GM21381 (cell line): Measurements from ENCODE around the gene HIP1.
A peak's percentile ranks its signal among the peaks of the same experiment; 100 is the strongest.
"Not testable (repeated sequence)": the region's sequence is repeated elsewhere in the genome, so short reads cannot be mapped to it uniquely, and the experiment has no call there.

ENCODE experiments used
- ATAC-seq: cut with Tn5 transposase; IDR thresholded peaks from one replicate; pipeline ENCODE4 v1.9.1; 2021; ENCODE audit warnings: mild to moderate bottlenecking, moderate library complexity; ENCODE audit not compliant: unreplicated experiment

HIP1 gene

DNA sequence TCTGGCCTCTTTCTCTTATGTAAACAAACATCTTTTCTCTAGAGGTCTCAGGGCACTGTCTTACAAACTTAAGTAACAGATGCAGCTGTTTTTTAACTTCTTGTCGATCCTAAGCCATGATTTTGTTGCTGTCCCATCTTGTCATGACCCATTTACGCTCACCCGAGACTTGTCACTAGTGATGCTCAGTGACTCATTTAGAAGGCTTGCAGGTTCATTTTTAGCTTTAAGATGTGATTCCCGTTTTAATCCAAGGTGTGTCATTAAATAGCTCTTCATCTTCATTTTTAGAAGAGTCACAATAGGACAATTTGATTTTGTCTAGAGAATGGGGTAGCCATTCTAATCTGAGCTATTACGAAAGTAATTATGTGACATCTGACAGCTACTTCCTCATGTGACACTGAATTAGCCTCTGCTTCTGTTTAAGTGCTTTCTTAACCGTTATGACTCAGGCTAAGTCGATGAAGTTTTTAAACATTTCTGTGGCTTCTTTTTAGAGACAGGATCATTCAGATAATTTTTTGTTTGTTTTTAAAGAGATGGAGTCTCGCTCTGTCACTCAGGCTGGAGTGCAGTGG lies 203.9 kb downstream of the HIP1 start:
- ATAC-seq: no peak

DNA sequence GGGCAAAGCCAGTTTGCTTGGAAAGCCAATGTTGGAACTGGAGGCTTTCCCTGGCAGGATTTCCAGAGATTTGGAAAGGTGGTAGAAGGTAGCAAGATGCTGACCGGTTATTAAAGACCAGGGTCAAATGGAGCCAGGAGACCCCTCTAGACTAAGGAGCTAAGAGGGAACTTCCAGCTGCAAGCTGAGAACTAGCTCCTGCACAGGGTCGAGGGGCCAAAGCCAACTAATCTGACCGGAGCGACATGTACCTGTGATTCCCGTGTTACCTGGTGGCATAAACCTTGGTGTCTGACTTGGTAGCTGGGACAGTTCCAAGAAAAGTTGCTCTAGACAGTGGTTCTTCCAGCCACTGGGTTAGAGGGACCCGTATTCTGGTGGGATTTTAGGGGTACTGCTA lies 204.8 kb downstream of the HIP1 start:
- ATAC-seq: no peak

DNA sequence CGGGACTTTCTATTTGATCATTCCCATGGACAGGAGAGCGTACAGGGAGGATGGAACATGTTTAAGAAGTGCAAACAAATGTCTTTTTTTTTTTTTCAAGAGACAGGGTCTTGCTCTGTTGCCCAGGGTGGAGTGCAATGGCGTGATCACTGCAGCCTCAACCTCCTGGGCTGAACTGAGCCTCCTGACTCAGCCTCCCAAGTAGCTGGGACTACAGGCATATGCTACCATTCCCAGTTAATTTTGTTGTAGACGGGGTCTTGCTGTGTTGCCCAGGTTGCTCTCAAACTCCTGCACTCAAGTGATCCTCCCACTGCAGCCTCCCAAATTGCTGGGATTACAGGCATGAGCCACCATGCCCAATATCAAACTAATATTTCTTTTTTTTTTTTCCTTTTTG lies 206.1 kb downstream of the HIP1 start:
- no peak for ATAC-seq

DNA sequence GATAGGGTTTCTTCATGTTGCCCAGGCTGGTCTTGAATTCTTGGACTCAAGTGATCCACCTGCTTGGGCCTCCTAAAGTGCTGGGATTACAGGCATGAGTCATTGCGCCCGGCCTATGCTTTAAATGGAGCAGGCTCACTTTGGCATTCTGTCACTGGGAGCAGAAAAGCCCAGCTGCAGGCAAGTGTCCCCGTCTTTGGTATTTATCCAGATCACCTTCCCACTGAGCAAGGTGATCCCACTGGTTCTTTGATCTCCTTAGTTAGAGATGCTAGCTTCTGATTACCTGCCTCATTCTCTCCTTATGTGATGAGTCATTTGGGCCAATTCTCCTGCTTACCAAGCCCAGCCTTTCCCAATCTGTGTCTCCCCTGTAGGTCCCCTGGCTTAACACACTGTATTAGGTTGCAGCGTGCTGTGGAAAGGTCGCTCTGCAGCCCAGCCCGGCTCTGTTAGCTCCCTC lies 207.4 kb downstream of the HIP1 start:
- ATAC-seq: no peak

DNA sequence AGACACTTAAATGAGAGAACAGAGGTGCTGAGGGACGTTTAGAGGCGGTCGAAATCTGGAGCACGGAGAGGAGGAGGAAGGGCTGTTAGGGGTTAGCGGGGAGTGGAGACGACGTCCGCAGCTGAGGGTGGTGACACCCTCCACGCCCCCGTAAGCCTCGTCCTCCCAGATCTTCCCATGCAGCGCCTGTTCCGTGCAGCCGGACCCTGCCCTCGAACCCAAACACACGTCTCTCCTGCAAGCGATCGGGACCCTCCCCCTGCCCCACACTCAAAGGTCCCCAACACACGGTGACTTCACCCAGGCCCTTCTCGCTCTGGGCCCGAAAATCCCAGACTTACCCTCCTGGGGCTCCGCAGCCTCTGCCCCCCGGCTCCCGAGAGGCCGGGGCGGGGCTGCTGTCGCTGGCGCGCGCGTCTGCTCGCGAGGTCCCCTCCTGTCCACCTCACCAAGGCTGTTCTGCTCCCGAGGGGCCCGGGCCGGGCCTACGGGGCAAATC lies 211.5 kb downstream of the HIP1 start:
- ATAC-seq: not testable (repeated sequence)

DNA sequence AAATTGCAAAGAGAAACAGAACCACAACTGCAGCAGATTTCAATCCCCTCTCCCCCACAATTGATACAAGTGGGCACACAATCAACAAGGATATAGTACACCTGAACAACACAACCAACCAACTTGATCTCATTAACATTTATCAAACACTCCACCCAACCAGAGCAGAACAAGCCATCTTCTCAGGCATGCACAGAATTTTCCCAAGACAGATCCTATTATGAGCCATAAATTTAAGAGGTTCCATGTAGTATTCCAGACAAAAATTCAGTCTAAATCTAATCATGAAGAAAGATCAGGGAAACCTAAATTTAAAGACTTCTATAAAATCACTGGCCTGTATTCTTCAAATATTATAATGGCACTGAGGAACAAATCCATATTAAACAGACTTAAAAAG lies 217.0 kb downstream of the HIP1 start:
- not testable (repeated sequence) for ATAC-seq

DNA sequence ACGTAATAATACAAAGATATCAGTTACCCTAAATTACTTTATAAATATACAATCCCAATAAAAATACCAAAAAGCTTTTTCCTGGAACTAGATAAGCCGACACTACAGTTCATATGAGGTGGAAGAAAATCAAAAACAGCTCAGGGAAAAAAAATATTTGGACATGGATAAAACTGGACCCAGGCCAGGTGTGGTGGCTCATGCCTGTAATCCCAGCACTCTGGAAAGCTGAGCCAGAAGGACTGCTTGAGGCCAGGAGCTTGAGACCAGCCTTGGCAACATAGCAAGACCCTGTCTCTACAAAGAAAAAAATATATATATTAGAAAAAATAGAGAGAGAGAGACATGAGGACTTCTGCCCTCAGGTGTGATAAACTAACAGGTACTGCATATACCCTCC lies 219.9 kb downstream of the HIP1 start:
- ATAC-seq: not testable (repeated sequence)

DNA sequence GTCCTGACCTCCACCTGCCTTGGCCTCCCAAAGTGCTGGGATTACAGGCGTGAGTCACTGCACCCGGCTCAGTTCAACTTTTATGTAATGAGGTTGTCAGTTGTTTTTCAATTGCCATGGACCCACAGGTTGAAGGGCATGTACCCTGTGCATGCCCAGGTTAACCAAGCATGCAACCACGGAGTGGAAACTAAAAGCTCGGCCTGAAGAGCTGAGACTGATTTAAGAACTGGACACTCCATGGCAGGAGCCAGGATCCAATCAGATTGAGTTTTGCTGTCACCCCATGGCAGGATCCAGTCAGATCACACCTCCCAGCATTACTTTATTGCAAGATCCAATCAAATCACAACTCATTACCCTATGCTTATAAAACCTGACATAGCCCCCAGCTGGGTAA lies 229.7 kb downstream of the HIP1 start:
- ATAC-seq: not testable (repeated sequence)

DNA sequence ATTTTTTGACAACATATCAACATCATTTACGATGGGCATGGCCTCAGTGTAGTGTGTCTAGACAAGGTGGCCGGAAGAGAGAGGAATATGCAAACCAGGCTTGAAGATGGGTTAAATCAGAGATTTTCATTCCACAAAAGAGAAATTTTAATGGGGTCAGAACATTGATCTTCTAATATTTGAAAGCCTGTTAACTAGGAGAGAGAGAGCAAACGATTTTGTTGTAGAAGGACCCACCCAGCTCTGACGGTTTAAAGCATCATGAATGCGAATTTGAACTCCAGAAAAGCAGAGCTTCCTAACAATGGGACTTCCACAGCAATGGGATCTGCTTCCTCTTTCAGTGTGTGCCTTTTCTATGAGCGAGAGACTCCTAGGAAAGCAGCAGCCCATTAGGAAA lies 246.7 kb downstream of the HIP1 start, which contains the start of gene SPDYE5:
Gene SPDYE5 (plus strand): TSS at position 301 of the 400 bp plus-strand sequence. CDS start 1,728 bp downstream, outside the sequence.
- not testable (repeated sequence) for ATAC-seq

DNA sequence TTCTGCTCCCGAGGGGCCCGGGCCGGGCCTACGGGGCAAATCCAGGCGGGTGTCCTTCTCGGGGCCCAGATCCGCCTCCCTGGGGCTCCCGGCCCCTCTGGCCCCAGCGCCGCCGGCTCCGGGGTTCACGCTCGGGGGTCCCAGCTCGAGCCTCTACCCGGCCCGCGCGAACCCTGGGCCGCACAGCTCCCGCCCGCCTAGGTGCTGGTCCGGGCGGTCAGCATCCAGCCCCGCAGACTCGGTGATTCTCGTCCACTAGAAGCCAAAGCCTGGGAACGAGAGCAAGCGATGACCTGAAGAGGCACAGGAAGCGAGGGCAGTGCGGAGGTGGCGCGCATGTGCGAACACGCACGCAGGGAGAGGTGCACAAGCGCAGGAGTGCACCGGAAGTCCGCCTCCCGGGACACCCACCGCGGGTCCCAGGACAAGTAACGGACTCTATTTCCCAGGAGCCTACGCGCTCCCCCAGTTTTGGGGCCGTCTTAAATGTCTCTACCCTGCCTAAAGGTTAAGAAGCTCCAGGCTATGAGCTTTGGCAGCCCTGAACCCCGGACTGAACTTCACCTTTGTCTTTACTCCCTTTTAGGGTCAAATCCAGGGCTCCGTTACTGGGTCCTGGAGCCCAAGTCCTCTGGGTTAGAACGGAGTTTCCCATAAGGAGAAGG lies 252.6 kb downstream of the HIP1 start, which contains the start of gene POM121C:
Gene POM121C (minus strand): TSS at position 321 of the 665 bp plus-strand sequence. CDS start 44,803 bp downstream, outside the sequence.
- ATAC-seq: peak; percentile 99

DNA sequence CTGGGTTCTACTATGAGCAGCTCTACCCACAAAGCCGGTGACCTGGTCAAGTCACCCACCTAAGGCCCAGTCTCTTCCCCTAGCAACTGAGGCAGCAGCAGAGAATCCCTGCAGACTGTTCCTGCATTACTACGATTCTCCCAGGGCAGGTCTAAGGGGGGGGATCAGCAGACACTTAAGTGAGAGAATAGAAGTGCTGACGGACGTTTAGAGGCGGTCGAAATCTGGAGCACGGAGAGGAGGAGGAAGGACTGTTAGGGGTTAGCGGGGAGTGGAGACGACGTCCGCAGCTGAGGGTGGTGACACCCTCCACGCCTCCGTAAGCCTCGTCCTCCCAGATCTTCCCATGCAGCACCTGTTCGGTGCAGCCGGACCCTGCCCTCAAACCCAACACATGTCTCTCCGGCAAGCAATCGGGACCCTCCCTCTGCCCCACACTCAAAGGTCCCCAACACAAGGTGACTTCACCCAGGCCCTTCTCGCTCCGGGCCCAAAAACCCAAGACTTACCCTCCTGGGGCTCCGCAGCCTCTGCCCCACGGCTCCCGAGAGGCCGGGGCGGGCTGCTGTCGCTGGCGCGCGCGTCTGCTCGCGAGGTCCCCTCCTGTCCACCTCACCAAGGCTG lies 253.3 kb downstream of the HIP1 start:
- ATAC-seq: not testable (repeated sequence)
